ENCODE data around the gene TMPRSS6. TPM values are rescaled to one million over a fixed set of nuclear protein-coding genes. Genes with fewer than 3 reads are reported as not detected.

TMPRSS6 gene
- total and polyA plus RNA-seq, 2 of the 13 experiments (the other 11 are each of a cell fraction or from before 2014, with no cell fraction given): 4.2 to 4.8 TPM

- peak; percentile 33; the same call in 1 of the 2 replicates for TF ChIP-seq ZBTB46 (CRISPR knock-in tag; IDR thresholded peaks at IDR 0.05; ENCODE audit: borderline replicate concordance)
- TF ChIP-seq SOX6 (IDR thresholded peaks at IDR 0.05): no peak
- TF ChIP-seq SOX6 (CRISPR knock-in tag; IDR thresholded peaks at IDR 0.05): 0 out of 2 replicates have a peak, but pooled peaks have one; percentile 59
- TF ChIP-seq ZNF383 (CRISPR knock-in tag; IDR thresholded peaks at IDR 0.05; ENCODE audit: borderline replicate concordance): no peak
- TF ChIP-seq ZNF329 (CRISPR knock-in tag; IDR thresholded peaks at IDR 0.05; ENCODE audit: low read depth): no peak
- TF ChIP-seq POLR2AphosphoS2 (IDR thresholded peaks at IDR 0.05; ENCODE audit: low read depth, low read length): no peak
- TF ChIP-seq ZFP62 (CRISPR knock-in tag; IDR thresholded peaks at IDR 0.05): no peak
- peak; percentile 67; the same call in 1 of the 2 replicates for TF ChIP-seq ETV5 (CRISPR knock-in tag; IDR thresholded peaks at IDR 0.05; ENCODE audit: borderline replicate concordance)
- TF ChIP-seq, protein P1, sequence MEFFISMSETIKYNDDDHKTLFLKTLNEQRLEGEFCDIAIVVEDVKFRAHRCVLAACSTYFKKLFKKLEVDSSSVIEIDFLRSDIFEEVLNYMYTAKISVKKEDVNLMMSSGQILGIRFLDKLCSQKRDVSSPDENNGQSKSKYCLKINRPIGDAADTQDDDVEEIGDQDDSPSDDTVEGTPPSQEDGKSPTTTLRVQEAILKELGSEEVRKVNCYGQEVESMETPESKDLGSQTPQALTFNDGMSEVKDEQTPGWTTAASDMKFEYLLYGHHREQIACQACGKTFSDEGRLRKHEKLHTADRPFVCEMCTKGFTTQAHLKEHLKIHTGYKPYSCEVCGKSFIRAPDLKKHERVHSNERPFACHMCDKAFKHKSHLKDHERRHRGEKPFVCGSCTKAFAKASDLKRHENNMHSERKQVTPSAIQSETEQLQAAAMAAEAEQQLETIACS (CRISPR knock-in tag; IDR thresholded peaks at IDR 0.05): no peak
- TF ChIP-seq TCF12 (IDR thresholded peaks at IDR 0.05): no peak
- no peak for TF ChIP-seq TCF12 (CRISPR knock-in tag; IDR thresholded peaks at IDR 0.05)
- no peak for TF ChIP-seq AKNA (CRISPR knock-in tag; IDR thresholded peaks at IDR 0.05; ENCODE audit: borderline replicate concordance)
- peak; percentile 85 for TF ChIP-seq ZNF629 (CRISPR knock-in tag; conservative IDR thresholded peaks at IDR 0.05)
- no peak for TF ChIP-seq ZNF3 (CRISPR knock-in tag; IDR thresholded peaks at IDR 0.05)
- TF ChIP-seq, protein P2, sequence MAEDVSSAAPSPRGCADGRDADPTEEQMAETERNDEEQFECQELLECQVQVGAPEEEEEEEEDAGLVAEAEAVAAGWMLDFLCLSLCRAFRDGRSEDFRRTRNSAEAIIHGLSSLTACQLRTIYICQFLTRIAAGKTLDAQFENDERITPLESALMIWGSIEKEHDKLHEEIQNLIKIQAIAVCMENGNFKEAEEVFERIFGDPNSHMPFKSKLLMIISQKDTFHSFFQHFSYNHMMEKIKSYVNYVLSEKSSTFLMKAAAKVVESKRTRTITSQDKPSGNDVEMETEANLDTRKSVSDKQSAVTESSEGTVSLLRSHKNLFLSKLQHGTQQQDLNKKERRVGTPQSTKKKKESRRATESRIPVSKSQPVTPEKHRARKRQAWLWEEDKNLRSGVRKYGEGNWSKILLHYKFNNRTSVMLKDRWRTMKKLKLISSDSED (CRISPR knock-in tag; IDR thresholded peaks at IDR 0.05): no peak
- no peak for TF ChIP-seq ZNF296 (CRISPR knock-in tag; conservative IDR thresholded peaks at IDR 0.05)
- TF ChIP-seq HCFC1 (IDR thresholded peaks at IDR 0.05; ENCODE audit: low read depth, low read length): no peak
- TF ChIP-seq ZSCAN25 (CRISPR knock-in tag; IDR thresholded peaks at IDR 0.05): peak; percentile 58; the same call in 1 of the 2 replicates
- TF ChIP-seq ZBTB3 (CRISPR knock-in tag; IDR thresholded peaks at IDR 0.05; ENCODE audit: borderline replicate concordance, low read depth): no peak
- TF ChIP-seq ZNF614 (CRISPR knock-in tag; IDR thresholded peaks at IDR 0.05; ENCODE audit: borderline replicate concordance): peak; percentile 26; the same call in 1 of the 2 replicates
- TF ChIP-seq NR2C2 (CRISPR knock-in tag; IDR thresholded peaks at IDR 0.05; ENCODE audit: borderline replicate concordance): peak; percentile 93
Observed at GRCh38 chr22:37033605-37034430, 75.7 kb downstream of the TMPRSS6 start (continued).
